Duodenal mucosa (tissue), 2 donors: ENCODE measurements around the gene FCN1.

Source experiments
- H3K27ac ChIP-seq: one replicate; pipeline ENCODE4 v1.7.0; 2013; ENCODE audit warnings: low read depth, low read length
- H3K27me3 ChIP-seq, 2 donors: one replicate each; pipeline ENCODE4 v1.7.0; 2013; ENCODE audit warnings: low read length in 2 of 2, control low read depth in 1 of 2; ENCODE audit not compliant: insufficient read depth in 2 of 2, control insufficient read depth in 1 of 2
- H3K36me3 ChIP-seq, 2 donors: one replicate each; pipeline ENCODE4 v1.7.0; 2013; ENCODE audit warnings: low read length in 2 of 2, control low read depth in 1 of 2; ENCODE audit not compliant: insufficient read depth in 2 of 2, control insufficient read depth in 1 of 2
- H3K4me1 ChIP-seq, 2 donors: one replicate each; pipeline ENCODE4 v1.7.0; 2013; ENCODE audit warnings: low read length in 2 of 2, control low read depth in 1 of 2; ENCODE audit not compliant: insufficient read depth in 2 of 2, control insufficient read depth in 1 of 2
- H3K4me3 ChIP-seq, 2 donors: one replicate each; pipeline ENCODE4 v1.7.0; 2013; ENCODE audit warnings: low read length in 2 of 2, low read depth in 1 of 2
- H3K9ac ChIP-seq, 2 donors: one replicate each; pipeline ENCODE4 v1.7.0; 2013; ENCODE audit warnings: low read length in 2 of 2, low read depth in 1 of 2
- H3K9me3 ChIP-seq, 2 donors: one replicate each; pipeline ENCODE4 v1.7.0; 2013; ENCODE audit warnings: low read length in 2 of 2, control low read depth in 1 of 2; ENCODE audit not compliant: control insufficient read depth in 1 of 2

FCN1 gene

GRCh38 chr9:134917431-134918373 is at the start of gene FCN1:
FCN1 (minus strand) TSS chr9:134917912; CDS start chr9:134917871, 41 bp downstream.
- Histone ChIP-seq H3K27ac (no peak within 1 kb of the TSS), H3K4me1 (no peaks in the 10 kb centered on the region), H3K4me3 (no peak within 1 kb of the TSS), H3K36me3 (no peaks in the 10 kb centered on the region), H3K9me3 (peaks cover 0 to 8% of the 10 kb centered on the region in 2 donors), H3K27me3 (peaks cover 0 to 7% of the 10 kb centered on the region in 2 donors), H3K9ac (no peak within 1 kb of the TSS)

DNA sequence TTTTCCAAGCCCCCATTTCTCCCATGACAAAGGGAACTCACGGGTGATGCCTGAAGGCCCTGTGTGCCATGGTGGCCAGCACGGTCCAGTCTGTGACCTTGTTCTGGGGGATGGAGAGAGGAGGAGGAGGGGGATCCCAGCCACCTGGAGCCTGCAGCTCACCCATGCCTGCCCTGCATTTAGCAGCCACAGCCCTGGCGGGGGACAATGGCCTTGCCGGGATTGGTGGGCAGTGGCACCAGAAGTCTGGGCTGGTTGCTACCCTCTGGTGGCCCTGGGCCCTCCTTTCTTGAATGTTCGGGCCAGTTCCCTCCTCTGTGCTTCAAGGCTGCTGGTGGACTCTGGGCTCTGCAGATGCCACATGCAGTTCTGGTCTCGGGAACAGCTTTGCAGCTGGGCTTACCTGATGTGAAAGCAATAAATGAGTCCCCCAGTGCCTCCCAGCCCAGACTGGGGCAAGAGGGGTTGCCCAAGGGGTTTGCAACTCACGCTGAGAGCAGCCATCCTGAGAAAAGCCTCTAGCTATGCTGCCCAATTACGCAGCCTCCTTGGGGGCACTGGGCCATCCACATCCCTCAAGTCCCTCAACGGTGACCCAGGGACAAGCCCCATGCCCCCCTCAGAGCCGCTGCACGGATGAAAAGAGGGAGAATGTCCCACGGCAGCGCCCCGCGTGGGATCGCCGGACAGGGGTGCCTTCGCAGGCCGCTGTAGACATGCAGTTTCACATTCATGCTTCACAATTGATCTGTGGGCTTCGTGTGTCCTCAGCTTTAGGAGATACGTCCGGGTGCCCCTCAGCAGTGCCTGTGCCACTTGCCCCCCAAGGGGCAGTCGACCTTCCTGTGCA is 49.2 kb upstream of the FCN1 start:
- H3K9ac ChIP-seq = no peak overlapping the region
- H3K4me3 ChIP-seq = no peak overlapping the region
- peaks cover 9 to 11% of the 10 kb centered on the region in 2 donors for H3K27me3 ChIP-seq
- H3K9me3 ChIP-seq = no peaks in the 10 kb centered on the region
- no peaks in the 10 kb centered on the region for H3K4me1 ChIP-seq
- H3K36me3 ChIP-seq = no peaks in the 10 kb centered on the region
- no peak overlapping the region for H3K27ac ChIP-seq

- no peaks in the 10 kb centered on the region for H3K9me3 ChIP-seq
- H3K27ac ChIP-seq = no peak overlapping the region
- no peaks in the 10 kb centered on the region for H3K4me1 ChIP-seq
- H3K27me3 ChIP-seq = peaks cover 11 to 16% of the 10 kb centered on the region in 2 donors
- no peaks in the 10 kb centered on the region for H3K36me3 ChIP-seq
- no peak overlapping the region for H3K4me3 ChIP-seq
- no peak overlapping the region for H3K9ac ChIP-seq
Observed at GRCh38 chr9:134966270-134966669, 48.6 kb upstream of the FCN1 start.

DNA sequence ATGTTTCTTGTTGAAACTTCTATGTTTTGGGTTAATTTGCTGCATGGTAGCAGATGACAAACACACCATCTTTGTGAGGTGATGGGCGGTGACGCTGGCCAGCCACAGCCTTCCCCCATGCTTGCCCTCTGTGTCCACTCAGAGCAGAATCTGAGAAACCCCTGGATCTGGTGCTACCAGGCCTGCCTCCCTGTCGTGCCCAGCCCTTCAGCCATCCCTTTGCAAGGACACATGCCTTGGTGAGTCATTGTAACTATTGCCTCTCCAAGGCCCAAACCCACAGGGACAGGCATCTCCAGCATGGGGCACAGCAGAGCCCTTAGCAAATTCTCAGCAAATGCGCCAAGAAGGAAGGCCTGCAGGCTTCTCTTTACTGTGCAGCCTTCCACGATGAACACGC is 48.1 kb upstream of the FCN1 start:
- Histone ChIP-seq H3K36me3 (no peaks in the 10 kb centered on the region), H3K27me3 (peaks cover 13 to 20% of the 10 kb centered on the region in 2 donors), H3K9me3 (no peaks in the 10 kb centered on the region), H3K4me3 (no peak overlapping the region), H3K9ac (no peak overlapping the region), H3K4me1 (no peaks in the 10 kb centered on the region), H3K27ac (no peak overlapping the region)

DNA sequence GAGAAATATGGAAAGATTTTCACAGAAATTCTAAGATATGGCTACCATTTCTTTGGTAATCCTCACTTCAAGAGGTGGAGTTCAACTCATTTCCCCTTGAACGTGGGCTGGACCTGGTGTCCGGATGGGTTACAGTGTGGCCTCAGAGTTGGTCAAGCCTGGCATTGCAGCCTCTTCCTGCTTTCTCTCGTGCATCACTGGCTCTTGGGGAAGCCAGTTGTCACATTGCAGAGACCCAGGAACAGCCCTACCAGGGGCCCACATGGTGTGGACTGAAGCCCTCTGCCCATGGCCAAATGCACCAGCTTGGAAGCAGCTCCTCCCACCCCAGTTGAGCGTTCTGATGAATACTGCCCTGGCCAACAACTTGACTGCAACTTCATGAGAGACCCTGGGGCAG is 47.7 kb upstream of the FCN1 start:
- Histone ChIP-seq H3K36me3 (no peaks in the 10 kb centered on the region), H3K27me3 (peaks cover 13 to 20% of the 10 kb centered on the region in 2 donors), H3K9ac (no peak overlapping the region), H3K9me3 (no peaks in the 10 kb centered on the region), H3K27ac (no peak overlapping the region), H3K4me1 (no peaks in the 10 kb centered on the region), H3K4me3 (no peak overlapping the region)

GRCh38 chr9:134964271-134965055 is 46.8 kb upstream of the FCN1 start:
- Histone ChIP-seq H3K9me3 (no peaks in the 10 kb centered on the region), H3K27ac (no peak overlapping the region), H3K4me1 (no peaks in the 10 kb centered on the region), H3K4me3 (no peak overlapping the region), H3K27me3 (peaks cover 13 to 16% of the 10 kb centered on the region in 2 donors), H3K9ac (no peak overlapping the region), H3K36me3 (no peaks in the 10 kb centered on the region)

DNA sequence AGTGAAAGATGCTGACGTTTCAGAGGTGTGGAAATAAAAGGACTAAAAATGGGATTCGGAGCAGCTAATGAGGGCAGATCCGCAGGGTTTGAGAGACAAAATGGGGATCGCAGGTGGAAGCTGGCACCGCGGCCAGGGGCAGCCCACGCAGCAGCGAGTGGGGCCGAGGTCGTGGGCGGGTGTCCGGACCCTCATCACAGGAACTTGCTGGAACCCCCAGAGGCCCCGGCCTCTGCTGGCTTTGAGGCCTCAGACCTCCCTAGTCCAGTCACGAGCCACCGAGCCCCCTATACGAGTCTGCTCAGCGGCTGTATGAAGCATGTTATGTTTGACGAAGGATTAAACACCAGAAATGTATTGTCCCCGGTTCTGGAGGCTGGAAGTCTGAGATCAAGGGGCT is 45.8 kb upstream of the FCN1 start:
- Histone ChIP-seq H3K9ac (no peak overlapping the region), H3K4me3 (no peak overlapping the region), H3K27ac (no peak overlapping the region), H3K36me3 (no peaks in the 10 kb centered on the region), H3K4me1 (no peaks in the 10 kb centered on the region), H3K27me3 (peaks cover 9 to 11% of the 10 kb centered on the region in 2 donors), H3K9me3 (no peaks in the 10 kb centered on the region)

DNA sequence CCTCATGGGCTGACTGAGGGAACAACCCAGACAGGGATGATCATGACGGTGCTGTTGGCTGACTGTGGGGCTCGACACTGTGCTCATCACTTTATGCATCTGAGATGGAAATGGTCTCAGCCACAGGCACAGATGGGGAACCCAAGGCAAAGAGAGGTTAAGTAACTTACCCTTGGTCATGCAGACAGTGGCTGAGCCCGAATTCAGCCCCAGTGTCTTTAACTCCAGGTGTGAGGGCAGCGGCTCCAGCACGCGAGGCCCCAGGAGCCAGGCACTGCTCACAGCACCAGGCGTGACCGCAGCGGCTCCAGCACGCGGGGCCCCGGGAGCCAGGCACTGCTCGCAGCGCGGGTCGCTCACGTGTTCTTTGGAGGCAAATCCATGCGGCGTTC is 45.3 kb upstream of the FCN1 start:
- no peaks in the 10 kb centered on the region for H3K4me1 ChIP-seq
- H3K27me3 ChIP-seq = peaks cover 8% of the 10 kb centered on the region in 2 donors
- no peak overlapping the region for H3K4me3 ChIP-seq
- H3K9ac ChIP-seq = no peak overlapping the region
- H3K9me3 ChIP-seq = no peaks in the 10 kb centered on the region
- H3K27ac ChIP-seq = no peak overlapping the region
- no peaks in the 10 kb centered on the region for H3K36me3 ChIP-seq

GRCh38 chr9:134962065-134962972 is 44.6 kb upstream of the FCN1 start:
- peaks cover 8% of the 10 kb centered on the region in 2 donors for H3K27me3 ChIP-seq
- H3K4me1 ChIP-seq = no peaks in the 10 kb centered on the region
- H3K27ac ChIP-seq = no peak overlapping the region
- no peaks in the 10 kb centered on the region for H3K36me3 ChIP-seq
- no peak overlapping the region for H3K4me3 ChIP-seq
- no peak overlapping the region for H3K9ac ChIP-seq
- H3K9me3 ChIP-seq = no peaks in the 10 kb centered on the region
